Measurements from ENCODE around the gene UGT2B7.

The UGT2B7 gene

DNA sequence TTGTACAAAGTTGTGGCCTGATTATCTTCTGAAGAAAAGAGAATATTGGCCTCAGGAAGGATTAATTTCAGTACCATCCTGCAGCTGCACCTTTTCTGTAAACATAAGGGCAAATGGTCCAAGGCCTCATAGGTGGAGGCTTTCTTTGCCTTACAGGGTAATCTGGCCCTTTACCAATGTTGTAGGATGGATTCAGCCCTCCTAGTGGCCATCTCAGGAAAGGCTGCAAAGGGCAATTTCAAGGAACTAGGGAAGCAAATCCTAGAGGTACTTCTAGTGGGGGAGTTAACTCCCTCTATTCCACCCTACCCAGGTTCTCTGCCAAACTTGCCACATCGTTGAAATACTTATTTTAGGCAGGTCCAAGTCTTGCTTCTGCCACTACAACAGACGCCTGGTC is 60.6 kb downstream of the UGT2B7 start:
- DNase-seq (ENCODE audit: low read depth): no peak
